Activated T-helper 1 cell treated with Interleukin-2 at 50 U/mL for 16 hours (primary cell): ENCODE results near the gene SLC25A11.
"Not testable (repeated sequence)": the region's sequence is repeated elsewhere in the genome, so short reads cannot be mapped to it uniquely, and the experiment has no call there.

ENCODE experiments used
- DNase-seq: peaks from one replicate; pipeline ENCODE4 v3.0.0-alpha.2; 2020; ENCODE audit warnings: low read depth

SLC25A11 gene

GRCh38 chr17:4945176-4945943 is 5.5 kb upstream of the SLC25A11 start:
- DNase-seq, result peak; percentile 64

- no peak for DNase-seq
These were observed 4.8 kb upstream of the SLC25A11 start for GRCh38 chr17:4944554-4945175.

GRCh38 chr17:4944163-4944553 is 4.3 kb upstream of the SLC25A11 start:
- peak; percentile 43 for DNase-seq

GRCh38 chr17:4942760-4943508 is 3.1 kb upstream of the SLC25A11 start:
- DNase-seq, result no peak

GRCh38 chr17:4941319-4941610 is 1.4 kb upstream of the SLC25A11 start:
- no peak for DNase-seq

GRCh38 chr17:4940555-4941318 is 891 bp upstream of the SLC25A11 start:
- DNase-seq, result peak; percentile 39

- no peak for DNase-seq
These were observed 375 bp downstream of the SLC25A11 start for GRCh38 chr17:4939546-4939795.

- no peak for DNase-seq
These were observed 929 bp downstream of the SLC25A11 start for GRCh38 chr17:4938688-4939545.

GRCh38 chr17:4938069-4938491 is 1.8 kb downstream of the SLC25A11 start:
- DNase-seq, result no peak

- DNase-seq, result no peak
These were observed 2.3 kb downstream of the SLC25A11 start for GRCh38 chr17:4937553-4937952.

- no peak for DNase-seq
These were observed 3.4 kb downstream of the SLC25A11 start for GRCh38 chr17:4936436-4936835.

- no peak for DNase-seq
These were observed 4.2 kb downstream of the SLC25A11 start for GRCh38 chr17:4935650-4936049.

- no peak for DNase-seq
These were observed 5.5 kb downstream of the SLC25A11 start for GRCh38 chr17:4934173-4934979.

GRCh38 chr17:4933646-4934045 is 6.2 kb downstream of the SLC25A11 start:
- DNase-seq, result no peak

GRCh38 chr17:4932756-4933155 is 7.1 kb downstream of the SLC25A11 start:
- DNase-seq, result no peak

GRCh38 chr17:4931963-4932362 is 7.9 kb downstream of the SLC25A11 start, which contains the start of gene GP1BA:
Gene GP1BA (plus strand): TSS chr17:4932277. CDS start chr17:4932605, 328 bp downstream.
- DNase-seq, result no peak

GRCh38 chr17:4928881-4929280 is 11.0 kb downstream of the SLC25A11 start:
- DNase-seq, result no peak

GRCh38 chr17:4926577-4927335 is 13.1 kb downstream of the SLC25A11 start:
- DNase-seq, result not testable (repeated sequence)

GRCh38 chr17:4921320-4921719 is 18.5 kb downstream of the SLC25A11 start:
- no peak for DNase-seq
